ENCODE measurements around the gene TAF1L. TPM values are rescaled to one million over a fixed set of nuclear protein-coding genes. Genes with fewer than 3 reads are reported as not detected.
"Not testable (repeated sequence)": the region's sequence is repeated elsewhere in the genome, so short reads cannot be mapped to it uniquely, and the experiment has no call there.

The TAF1L gene
- total RNA-seq, 4 donors from 2014 or later, result not detected

DNA sequence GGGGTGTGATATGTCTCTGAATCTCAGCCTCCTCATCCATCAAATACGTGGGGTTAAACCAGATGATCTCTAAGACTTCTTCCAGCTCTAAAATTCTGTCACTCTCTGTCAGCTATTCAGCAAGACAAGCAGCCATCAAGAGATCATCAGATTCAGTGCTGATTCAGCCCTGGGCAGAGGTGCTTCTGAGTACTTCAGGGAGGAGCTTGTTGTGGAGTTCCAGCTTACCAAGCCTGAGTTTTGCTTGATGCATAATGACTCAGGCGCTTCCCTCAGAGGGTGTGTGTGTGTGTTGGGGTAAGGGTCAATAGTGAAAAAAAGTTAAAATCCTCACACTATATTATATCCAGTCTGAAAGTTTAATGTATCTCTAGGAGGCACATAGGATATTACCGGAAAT lies 29.6 kb upstream of the TAF1L start:
- TF ChIP-seq, protein P1, sequence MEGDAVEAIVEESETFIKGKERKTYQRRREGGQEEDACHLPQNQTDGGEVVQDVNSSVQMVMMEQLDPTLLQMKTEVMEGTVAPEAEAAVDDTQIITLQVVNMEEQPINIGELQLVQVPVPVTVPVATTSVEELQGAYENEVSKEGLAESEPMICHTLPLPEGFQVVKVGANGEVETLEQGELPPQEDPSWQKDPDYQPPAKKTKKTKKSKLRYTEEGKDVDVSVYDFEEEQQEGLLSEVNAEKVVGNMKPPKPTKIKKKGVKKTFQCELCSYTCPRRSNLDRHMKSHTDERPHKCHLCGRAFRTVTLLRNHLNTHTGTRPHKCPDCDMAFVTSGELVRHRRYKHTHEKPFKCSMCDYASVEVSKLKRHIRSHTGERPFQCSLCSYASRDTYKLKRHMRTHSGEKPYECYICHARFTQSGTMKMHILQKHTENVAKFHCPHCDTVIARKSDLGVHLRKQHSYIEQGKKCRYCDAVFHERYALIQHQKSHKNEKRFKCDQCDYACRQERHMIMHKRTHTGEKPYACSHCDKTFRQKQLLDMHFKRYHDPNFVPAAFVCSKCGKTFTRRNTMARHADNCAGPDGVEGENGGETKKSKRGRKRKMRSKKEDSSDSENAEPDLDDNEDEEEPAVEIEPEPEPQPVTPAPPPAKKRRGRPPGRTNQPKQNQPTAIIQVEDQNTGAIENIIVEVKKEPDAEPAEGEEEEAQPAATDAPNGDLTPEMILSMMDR (IDR thresholded peaks at IDR 0.05 in 4 of 5, conservative IDR thresholded peaks at IDR 0.05 in 1 of 5), result no peak
- TF ChIP-seq POLR2A (IDR thresholded peaks at IDR 0.05), result no peak
- intact Hi-C loops (cut with DNase I; ENCODE audit: low total_unique reads) (no loop called here), in situ Hi-C loops (cut with MboI; ENCODE audit: low sequenced_read_pairs in 4 of 4) (no loop called here)
- H3K36me3 ChIP-seq, result no peaks in the 10 kb centered on the region
- H3K27me3 ChIP-seq, result no peaks in the 10 kb centered on the region
- H3K4me3 ChIP-seq, result no peak overlapping the region
- H3K4me1 ChIP-seq, result no peaks in the 10 kb centered on the region
- H3K27ac ChIP-seq, result no peak overlapping the region
- H3K9me3 ChIP-seq, result no peaks in the 10 kb centered on the region
- ATAC-seq, result no peak
- no peak for DNase-seq

DNA sequence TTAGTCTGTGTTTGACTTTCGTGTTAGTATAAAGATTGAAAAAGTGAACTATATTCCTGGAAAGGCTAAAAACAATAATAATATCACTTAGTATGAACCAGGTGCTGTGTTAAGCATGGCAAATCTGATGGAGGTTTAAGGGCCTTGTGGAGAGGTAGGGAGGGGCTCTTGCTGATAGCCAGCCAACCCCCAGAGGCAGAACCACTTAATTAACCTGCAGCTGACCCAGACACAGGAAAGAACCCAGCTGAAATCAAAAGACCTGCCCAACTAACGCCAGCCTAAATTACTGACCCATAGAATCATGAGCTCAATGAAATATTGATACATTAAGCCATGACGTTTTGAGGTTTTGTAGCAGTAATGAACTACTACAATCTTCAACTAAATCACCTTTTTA lies 28.3 kb upstream of the TAF1L start:
- Histone ChIP-seq H3K4me3 (no peak overlapping the region), H3K27ac (no peak overlapping the region), H3K27me3 (no peaks in the 10 kb centered on the region), H3K9me3 (no peaks in the 10 kb centered on the region), H3K4me1 (no peaks in the 10 kb centered on the region), H3K36me3 (no peaks in the 10 kb centered on the region)
- in situ Hi-C loops (cut with MboI; ENCODE audit: low sequenced_read_pairs in 4 of 4), result no loop called here
- DNase-seq, result no peak
- no peak for TF ChIP-seq POLR2A (IDR thresholded peaks at IDR 0.05)
- TF ChIP-seq, protein P1 (IDR thresholded peaks at IDR 0.05 in 4 of 5, conservative IDR thresholded peaks at IDR 0.05 in 1 of 5), result no peak
- no peak for ATAC-seq
- intact Hi-C loops (cut with DNase I; ENCODE audit: low total_unique reads), result no loop called here

GRCh38 chr9:32647671-32648070 lies 12.2 kb upstream of the TAF1L start:
- in situ Hi-C loops (cut with MboI; ENCODE audit: low sequenced_read_pairs in 4 of 4), result no loop called here
- Histone ChIP-seq H3K27me3 (no peaks in the 10 kb centered on the region), H3K4me1 (no peaks in the 10 kb centered on the region), H3K9me3 (no peaks in the 10 kb centered on the region), H3K27ac (no peak overlapping the region), H3K36me3 (no peaks in the 10 kb centered on the region), H3K4me3 (no peak overlapping the region)
- TF ChIP-seq, protein P1 (IDR thresholded peaks at IDR 0.05 in 4 of 5, conservative IDR thresholded peaks at IDR 0.05 in 1 of 5), result no peak
- no peak for TF ChIP-seq POLR2A (IDR thresholded peaks at IDR 0.05)
- DNase-seq, result no peak
- no peak for ATAC-seq
- intact Hi-C loops (cut with DNase I; ENCODE audit: low total_unique reads), result no loop called here

- no peaks in the 10 kb centered on the region for H3K9me3 ChIP-seq
- no peak for TF ChIP-seq POLR2A (IDR thresholded peaks at IDR 0.05)
- TF ChIP-seq, protein P1 (IDR thresholded peaks at IDR 0.05 in 4 of 5, conservative IDR thresholded peaks at IDR 0.05 in 1 of 5), result no peak
Measured at GRCh38 chr9:32644698-32645097, 9.2 kb upstream of the TAF1L start.

GRCh38 chr9:32633151-32633550 lies 2.3 kb downstream of the TAF1L start:
- in situ Hi-C loops (cut with MboI; ENCODE audit: low sequenced_read_pairs in 4 of 4); intact Hi-C loops (cut with DNase I; ENCODE audit: low total_unique reads); H3K4me3 ChIP-seq; H3K27ac ChIP-seq; H3K9me3 ChIP-seq; H3K27me3 ChIP-seq; H3K4me1 ChIP-seq; DNase-seq; ATAC-seq; H3K36me3 ChIP-seq: not testable (repeated sequence)

More at GRCh38 chr9:32644698-32645097, 9.2 kb upstream of the TAF1L start:
- in situ Hi-C loops (cut with MboI; ENCODE audit: low sequenced_read_pairs in 4 of 4), result no loop called here
- Histone ChIP-seq H3K36me3 (no peaks in the 10 kb centered on the region), H3K27me3 (no peaks in the 10 kb centered on the region), H3K4me3 (no peak overlapping the region), H3K27ac (no peak overlapping the region), H3K4me1 (no peaks in the 10 kb centered on the region)
- ATAC-seq (no peak), DNase-seq (no peak)
- intact Hi-C loops (cut with DNase I; ENCODE audit: low total_unique reads), result no loop called here
